GM23338 (cell line): Measurements from ENCODE around the gene DNAJC16.

Source experiments
- CREB1 ChIP-seq: fragments of 250-450 bp; sonication (Bioruptor Pico); IDR thresholded peaks from 2 replicates; pipeline ENCODE4 v1.5.0; 2020; ENCODE audit warnings: low read depth, mild to moderate bottlenecking, moderate library complexity
- TF ChIP-seq, protein P1 (sequence below), 2 experiments: fragments of 200-600 bp in 1 of 2; sonication (generic) in 1 of 2; conservative IDR thresholded peaks; 2 replicates each; pipeline versions ENCODE4 v1.5.1 to v1.6.1; 2016 to 2017; ENCODE audit warnings: antibody characterized with exemption in 2 of 2, low read depth in 2 of 2, mild to moderate bottlenecking in 2 of 2, moderate library complexity in 1 of 2

DNA sequence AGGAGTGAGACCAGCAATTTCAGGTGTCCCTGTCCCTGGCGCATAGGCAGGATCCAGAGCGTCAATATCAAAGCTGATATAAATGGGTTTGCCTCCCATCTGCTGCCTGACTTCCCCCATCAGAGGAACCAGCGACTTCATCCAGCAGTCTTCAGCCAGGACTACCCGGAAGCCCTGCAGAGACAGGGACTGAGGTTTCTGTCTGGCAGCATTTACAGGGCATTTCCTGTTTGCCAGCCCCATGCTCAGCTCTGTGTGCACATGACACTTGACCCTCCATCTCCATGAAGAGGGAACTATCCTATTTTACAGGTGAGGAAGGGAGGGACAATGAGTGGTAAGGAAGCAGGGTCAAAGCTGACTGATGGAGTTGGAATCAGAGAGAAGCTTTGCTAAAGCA, 51.0 kb downstream of the DNAJC16 start:
- TF ChIP-seq, protein P1, sequence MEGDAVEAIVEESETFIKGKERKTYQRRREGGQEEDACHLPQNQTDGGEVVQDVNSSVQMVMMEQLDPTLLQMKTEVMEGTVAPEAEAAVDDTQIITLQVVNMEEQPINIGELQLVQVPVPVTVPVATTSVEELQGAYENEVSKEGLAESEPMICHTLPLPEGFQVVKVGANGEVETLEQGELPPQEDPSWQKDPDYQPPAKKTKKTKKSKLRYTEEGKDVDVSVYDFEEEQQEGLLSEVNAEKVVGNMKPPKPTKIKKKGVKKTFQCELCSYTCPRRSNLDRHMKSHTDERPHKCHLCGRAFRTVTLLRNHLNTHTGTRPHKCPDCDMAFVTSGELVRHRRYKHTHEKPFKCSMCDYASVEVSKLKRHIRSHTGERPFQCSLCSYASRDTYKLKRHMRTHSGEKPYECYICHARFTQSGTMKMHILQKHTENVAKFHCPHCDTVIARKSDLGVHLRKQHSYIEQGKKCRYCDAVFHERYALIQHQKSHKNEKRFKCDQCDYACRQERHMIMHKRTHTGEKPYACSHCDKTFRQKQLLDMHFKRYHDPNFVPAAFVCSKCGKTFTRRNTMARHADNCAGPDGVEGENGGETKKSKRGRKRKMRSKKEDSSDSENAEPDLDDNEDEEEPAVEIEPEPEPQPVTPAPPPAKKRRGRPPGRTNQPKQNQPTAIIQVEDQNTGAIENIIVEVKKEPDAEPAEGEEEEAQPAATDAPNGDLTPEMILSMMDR (conservative IDR thresholded peaks at IDR 0.05; ENCODE audit: low read depth in 2 of 2) = no peak
- no peak for TF ChIP-seq CREB1 (CRISPR knock-in tag)
